GM18873 (cell line): Measurements from ENCODE around the gene GJC1.

ENCODE experiments used
- ATAC-seq: cut with Tn5 transposase; IDR thresholded peaks from one replicate; pipeline ENCODE4 v1.9.1; 2021; ENCODE audit warnings: mild to moderate bottlenecking, moderate library complexity, moderate number of reproducible peaks; ENCODE audit not compliant: unreplicated experiment, low FRiP score

GJC1 gene

DNA sequence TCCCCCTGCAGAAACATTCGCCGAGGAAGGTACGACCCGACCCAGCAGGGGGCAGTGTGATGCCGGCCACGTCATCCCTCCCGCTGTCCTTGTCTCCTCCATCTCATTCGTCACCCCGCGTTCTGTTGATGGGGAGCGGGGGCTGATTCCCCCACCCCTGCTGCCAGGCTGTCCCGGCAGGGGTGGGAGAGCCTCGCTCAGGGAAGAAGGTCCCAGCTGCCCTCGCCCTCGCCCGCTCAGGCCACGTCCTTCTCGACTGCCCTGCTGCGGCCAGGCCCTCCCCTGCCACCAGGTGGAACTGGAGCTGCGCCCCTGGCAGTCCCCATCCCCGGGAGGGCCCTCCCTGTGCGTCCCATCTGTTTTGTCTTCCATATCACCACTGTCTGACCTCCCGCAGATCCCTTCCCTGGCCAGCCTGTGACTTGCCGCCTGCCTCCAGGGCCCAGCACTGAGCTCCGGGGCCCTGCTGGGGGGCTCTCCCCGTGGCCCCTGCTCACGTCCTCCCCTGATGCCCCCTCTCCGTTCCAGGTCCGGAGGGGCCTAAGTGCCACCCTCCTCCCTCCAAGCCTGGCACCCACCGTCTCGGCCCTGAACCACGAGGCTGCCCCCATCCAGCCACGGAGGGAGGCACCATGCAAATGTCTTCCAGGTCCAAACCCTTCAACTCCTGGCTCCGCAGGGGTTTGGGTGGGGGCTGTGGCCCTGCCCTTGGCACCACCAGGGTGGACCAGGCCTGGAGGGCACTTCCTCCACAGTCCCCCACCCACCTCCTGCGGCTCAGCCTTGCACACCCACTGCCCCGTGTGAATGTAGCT is 50.7 kb downstream of the GJC1 start:
- no peak for ATAC-seq

DNA sequence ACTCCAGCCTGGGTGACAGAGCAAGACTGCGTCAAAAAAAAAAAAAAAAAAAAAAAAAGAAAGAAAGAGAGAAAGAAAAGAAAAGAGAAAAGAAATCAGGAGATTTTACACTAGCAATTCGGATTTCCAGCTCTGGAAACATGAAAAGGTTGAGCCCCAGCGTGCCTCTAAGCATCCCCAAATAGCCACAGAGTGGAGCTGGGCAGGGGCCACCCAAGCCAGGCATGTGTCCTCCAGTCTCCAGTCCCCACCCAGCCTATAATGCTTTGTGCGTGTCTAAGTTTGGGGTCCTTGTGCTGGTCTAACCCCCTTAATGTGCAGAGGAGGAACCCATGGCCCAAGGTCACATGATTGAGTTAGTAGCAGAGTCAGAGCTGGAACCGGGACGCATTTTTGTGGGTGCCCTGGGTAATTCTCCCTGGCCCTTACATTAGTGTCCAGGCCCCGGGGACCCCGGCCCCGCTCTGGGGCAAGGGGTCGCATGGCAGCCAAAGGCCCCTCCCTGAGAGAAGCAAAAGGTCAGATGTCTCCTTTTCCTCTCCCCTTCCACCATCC is 51.4 kb downstream of the GJC1 start:
- no peak for ATAC-seq

DNA sequence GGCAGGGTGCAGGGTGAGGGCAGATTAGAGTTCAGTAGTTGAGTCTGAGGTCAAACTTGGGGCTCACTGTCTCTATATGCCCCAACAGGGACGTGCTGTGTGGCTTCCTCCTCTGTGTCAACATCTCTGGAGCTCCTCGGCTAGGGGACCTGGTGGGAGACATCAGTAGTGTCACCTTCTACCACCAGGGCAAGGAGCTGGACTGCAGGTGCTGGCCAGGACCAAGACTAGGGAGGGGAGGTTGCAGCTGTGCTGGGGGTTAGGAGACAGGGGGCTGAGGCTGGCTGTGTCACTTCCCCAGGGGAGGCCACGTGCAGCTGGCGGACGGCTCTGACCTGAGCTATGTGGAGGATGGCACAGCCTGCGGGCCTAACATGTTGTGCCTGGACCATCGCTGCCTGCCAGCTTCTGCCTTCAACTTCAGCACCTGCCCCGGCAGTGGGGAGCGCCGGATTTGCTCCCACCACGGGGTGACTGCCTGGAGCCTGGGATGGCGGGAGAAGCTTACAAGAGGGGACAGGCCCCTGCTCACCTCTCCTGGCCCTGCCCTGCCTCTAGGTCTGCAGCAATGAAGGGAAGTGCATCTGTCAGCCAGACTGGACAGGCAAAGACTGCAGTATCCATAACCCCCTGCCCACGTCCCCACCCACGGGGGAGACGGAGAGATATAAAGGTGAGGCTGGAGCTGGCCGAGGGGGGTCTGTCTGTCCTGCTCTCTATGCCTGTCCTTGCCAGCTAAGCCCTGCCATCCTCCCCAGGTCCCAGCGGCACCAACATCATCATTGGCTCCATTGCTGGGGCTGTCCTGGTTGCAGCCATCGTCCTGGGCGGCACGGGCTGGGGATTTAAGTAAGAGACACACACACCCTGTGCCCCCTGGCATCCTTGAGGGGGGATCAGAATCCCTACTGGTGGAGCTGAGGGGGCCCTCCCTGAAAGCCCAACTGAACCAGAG is 52.4 kb downstream of the GJC1 start:
- no peak for ATAC-seq

DNA sequence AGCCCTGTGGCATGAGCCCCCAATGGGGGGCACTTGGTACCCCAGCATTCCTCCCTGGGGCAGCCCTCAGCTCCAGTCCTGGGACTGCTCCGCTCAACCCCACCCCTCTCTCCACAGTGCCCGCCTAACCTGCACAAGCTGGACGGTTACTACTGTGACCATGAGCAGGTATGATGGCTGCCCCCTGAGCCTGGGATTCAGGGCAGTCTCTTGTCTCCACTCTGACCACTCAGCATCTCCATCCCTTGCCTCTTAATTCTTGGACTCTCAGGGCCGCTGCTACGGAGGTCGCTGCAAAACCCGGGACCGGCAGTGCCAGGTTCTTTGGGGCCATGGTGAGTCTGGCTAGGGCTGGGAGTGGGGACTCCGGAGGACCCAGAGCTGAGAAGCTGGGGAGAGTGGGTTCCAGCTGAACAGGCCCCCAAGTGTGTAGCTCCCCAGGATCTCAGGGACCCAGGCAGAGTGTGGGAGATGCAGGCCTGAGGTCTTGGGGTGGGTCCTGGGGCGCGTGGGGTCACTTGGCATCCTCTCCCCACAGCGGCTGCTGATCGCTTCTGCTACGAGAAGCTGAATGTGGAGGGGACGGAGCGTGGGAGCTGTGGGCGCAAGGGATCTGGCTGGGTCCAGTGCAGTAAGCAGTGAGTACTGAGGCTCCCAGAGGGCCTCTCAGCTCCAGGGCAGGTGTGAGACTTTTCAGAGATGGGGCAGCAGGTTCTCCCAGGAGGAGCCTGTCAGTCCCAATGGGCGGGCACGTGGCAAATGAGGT is 53.3 kb downstream of the GJC1 start:
- no peak for ATAC-seq

DNA sequence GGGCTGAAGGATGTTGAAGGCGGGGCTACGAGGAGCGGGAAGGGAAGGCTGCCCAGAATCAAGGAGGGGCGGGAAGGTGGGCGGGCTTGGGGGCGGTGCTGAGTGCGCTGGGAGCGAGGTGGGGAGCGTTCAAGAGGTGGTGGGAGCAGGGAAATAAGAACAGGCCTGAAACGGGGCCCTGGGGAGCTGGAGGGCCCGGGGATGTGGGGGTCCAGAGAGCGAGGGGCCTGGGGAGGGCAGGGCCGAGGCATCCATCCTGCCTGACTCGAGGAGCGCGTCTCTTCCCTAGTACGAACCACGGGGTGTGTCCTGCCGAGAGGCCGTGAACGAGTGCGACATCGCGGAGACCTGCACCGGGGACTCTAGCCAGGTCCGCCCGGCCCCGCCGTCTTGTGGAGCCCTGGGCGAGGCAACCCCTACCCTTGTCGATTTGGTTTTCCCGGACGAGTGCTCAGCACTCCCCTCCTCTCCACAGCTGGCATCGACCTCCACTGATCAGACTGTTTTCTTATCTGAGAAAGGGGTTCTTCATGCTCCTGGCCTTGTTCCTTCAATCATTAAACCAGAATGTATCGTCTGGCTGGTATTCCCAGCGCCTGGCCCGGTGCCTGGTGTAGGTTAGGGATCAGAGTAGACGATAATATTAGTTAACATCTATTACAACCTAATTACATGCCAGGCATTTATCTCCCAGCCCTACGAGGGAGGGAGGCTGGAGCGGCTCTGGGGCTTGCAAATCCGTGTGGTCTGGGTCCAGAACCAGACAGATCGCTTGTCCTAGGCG is 54.1 kb downstream of the GJC1 start:
- peak; percentile 9 for ATAC-seq

DNA sequence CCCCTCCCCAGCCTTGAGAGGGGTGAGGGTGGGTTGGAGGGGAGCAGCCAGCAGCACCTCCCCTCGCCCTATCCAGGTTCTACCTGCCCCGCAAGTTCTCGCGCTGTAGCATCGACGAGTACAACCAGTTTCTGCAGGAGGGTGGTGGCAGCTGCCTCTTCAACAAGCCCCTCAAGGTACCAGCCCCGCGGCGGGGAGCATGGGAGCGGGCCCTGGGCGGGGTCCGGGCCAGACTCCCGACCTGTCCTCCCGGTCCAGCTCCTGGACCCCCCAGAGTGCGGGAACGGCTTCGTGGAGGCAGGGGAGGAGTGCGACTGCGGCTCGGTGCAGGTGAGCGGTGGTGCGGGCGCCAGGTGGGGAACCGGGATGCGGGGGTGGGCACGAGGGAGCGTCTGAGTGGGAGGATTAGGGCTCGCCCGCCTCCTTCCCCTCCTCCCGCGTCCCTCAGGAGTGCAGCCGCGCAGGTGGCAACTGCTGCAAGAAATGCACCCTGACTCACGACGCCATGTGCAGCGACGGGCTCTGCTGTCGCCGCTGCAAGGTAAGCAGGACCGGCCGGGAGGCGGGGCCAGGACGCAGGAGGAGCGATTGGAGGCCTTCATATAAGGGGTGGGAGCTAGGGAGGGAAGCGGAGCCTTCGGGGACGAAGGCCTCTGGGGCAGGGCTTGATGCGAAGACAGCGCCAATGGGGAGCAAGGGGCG is 54.8 kb downstream of the GJC1 start:
- peak; percentile 65 for ATAC-seq

DNA sequence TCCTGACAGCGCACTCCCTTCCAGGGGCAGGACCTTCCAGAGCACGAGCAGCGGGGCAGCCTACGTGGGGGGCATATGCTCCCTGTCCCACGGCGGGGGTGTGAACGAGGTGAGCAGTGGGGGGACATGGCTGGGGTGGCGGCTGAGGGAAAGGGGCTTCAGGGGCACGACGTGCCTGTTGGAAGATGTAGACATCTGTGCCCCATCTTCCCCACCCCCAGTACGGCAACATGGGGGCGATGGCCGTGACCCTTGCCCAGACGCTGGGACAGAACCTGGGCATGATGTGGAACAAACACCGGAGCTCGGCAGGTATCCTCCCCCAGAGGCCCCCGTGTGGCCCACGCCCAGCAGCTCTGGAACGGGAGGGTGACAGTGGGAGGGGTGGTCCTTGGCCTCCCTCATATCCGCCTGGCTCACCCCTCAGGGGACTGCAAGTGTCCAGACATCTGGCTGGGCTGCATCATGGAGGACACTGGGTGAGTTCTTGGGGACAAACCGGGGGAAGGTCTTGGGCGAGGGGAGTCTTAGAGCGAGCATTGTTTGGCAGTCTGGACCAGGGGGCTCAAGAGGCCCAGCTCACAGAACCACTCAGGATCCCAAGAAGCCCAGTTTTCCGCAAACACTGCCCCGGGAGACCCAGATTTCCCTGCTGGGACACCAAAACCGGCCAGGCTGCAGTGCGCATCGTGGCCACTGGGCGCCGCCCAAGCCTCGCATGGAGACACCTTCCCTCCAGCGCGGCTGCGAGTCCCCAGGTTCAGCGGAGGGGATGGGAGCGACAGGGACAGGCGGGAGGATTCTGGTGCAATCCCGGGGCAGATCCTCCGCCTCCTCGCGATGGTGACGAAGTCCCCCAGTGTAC is 55.6 kb downstream of the GJC1 start:
- ATAC-seq = no peak

DNA sequence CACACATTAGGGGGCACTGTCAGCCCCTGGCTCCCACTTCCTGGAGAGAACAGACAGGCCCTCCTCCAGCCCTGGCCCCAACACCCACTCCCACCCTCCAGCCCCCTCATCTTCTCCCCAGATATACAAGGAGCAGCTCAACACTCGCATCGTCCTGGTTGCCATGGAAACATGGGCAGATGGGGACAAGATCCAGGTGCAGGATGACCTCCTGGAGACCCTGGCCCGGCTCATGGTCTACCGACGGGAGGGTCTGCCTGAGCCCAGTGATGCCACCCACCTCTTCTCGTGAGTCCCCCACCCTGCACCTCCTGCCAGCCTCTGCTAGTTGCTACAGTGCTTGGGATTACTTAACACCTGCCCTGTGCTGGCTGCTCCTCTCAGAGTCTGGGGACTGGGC is 56.9 kb downstream of the GJC1 start:
- ATAC-seq = no peak

DNA sequence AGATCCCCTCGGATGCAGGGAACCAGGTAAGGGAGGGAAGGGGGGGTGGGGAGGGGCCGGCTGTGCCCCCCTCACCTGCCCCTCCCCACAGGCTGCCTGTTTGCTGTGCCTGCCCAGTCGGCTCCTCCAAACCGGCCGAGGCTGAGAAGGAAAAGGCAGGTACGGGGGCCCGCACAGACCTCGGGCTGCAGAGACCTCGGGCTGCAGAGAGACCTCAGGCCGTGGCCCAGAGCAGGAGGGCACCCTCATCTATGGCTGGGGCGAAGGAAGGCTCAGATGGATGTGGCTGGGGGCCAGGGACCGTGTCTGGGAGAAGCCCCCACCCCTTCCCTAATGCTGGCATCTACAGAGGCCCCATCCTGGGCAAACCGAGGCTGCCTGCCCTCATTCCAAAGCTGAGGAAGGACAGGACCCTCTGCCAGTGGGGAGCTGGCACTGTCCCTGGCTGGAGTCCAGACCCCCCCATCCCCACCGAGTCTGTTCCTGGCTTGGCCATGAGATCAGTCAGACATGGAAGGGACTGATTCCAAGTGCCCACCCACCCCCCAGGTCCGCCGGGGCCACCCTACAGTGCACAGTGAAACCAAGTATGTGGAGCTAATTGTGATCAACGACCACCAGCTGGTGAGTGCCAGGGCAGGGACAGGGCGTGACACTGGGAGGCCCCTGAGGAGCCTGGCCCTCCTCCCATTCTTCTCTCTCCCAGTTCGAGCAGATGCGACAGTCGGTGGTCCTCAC is 57.6 kb downstream of the GJC1 start:
- no peak for ATAC-seq

DNA sequence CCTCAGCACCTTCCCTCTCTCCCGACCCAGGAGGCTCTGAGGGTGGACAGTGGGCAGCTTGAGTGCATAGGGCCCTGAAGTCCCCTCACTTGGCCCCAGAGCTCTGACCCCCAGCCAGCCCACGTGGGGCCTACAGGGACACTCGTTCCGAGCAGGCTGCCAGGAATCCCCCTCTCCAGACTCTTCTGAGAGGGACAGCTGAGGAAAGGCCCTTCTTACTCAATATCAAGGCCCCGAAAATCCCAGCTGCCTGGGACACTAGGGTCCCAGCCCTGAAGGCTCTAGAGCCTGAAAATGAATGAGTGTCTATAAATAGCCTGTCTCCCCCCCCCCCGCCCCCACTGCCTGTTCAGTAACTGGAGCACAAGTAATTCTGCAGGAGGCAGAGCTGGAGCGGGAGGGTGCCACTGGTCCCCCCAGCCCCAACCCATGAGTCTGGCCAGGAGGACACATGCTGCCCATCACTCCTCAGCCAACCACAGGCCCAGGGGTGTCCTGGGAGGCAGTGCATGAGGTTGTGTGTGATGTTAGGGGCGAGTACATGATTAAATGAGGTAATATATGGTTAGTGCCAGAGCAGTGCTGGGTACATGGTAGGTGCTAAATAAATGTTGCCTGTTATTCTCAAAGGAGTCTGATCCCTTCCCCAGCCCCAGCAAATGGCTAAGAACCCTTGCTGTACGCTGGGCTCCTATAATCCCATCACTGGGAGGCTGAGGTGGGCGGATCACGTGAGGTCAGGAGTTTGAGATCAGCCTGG is 59.7 kb downstream of the GJC1 start:
- ATAC-seq = no peak

DNA sequence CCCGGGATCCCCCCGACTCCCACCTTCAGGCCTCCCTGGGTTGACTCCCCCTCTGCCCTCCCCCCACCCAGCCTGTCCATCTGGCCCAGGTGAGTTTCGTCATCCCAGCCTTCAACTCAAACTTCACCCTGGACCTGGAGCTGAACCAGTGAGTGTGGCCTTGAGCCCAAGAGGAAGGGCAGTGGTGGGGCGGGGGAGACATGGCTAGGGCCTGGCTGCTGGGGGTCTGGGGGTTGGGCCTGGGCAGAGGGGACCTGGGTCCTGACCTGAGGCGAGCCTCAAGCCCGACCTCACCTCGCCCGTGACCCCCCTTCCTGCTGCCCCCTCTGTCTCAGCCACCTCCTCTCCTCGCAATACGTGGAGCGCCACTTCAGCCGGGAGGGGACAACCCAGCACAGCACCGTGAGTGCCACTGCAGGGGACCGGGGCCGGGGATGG is 60.4 kb downstream of the GJC1 start:
- ATAC-seq = no peak

DNA sequence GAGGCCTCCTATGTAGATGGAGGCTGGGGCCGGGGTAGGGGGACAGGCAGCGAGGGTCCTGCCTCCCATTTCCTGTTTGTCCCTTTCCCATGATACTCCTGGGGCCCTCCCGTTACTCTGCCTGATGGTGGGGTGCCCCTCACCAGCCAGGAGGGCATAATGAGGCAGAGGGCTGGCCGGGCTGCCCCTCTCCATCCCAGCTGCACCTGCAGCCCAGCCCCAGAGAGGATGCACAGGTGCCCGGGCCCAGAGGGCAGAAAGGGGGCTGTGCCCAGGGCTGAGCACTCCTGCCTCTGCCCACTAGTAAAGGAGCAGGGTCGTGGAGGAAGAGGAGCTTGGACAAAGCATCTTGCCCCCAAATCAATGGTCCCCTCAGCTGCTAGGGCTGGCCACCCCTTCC is 60.9 kb downstream of the GJC1 start:
- no peak for ATAC-seq

DNA sequence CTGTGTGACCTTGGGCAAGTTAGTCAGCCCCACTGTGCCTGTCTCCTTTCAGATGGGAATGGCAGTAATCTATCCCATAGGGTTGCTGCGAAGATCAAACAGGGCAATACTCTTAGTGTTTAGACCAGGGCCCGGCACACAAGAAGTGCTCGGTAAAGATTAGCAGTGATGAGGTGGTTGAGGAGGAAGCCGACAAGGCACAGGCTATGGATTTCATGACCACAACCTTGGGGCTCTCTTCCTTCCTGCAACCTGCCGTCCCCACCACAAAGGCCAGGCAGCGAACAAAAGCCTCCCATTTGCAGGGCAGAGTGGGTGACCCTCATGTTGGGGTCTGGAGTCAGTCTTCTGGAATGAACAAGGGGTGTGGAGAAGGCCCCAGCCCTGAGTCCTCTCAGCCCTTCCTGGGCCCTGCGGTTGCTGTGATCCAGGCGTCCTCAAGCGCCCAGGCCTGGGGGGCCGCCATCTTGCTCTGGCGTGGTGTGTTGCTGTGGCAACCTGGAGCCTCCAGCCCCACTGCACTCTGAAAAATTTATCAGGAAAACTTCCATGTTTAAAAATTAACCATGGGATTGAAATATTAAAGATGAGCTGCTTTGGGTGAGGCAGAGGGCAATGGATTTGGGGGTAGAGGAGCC is 61.5 kb downstream of the GJC1 start:
- no peak for ATAC-seq

DNA sequence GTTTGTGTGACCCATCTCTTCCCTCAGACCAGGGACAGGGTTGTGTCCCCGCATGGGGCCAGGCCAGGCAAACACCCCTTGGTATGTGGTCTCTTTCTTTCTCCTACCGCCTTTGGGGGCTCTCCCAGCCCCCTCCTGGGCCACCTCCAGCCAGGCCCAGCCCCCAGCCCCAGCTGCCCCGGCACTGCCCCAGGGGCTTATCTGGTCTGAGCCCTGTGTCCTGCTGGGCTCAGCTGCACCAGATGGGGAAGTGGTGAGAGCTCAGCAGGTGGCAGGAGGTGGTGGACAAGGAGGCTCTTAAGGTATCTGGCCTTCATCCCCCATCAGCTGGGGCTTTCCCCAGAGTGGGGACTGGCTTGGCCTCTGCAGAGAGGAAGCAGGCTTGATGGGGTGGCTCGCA is 62.6 kb downstream of the GJC1 start:
- ATAC-seq = no peak

DNA sequence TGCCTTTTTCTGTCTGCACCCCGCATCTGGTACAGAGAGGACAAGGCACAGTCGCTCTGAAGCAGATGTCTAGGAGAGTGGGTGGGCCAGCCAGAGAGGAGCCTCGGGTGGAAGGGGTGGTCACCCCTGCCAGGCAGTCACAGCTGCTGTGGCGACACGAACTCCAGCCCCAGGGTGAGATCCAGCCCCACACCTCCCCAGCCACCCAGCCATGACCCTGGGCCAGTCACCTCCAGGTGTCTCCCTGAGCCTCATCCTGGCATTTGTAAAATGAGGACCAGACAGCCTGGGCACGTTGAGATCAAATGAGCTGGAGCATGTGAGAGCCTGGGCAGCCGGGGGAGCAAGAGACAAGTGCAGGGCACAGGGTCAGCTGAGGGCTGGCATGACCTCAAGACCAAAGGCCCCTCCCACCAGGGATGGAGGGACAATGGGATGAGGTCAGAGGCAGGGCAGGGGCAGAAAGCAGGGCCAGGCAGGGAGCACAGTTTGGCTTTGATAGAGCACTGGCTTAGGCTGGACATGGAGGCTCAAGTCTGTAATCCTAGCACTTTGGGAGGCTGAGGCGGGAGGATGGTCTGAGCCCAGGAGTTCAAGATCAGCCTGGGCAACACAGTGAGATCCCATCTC is 63.6 kb downstream of the GJC1 start:
- ATAC-seq = no peak

DNA sequence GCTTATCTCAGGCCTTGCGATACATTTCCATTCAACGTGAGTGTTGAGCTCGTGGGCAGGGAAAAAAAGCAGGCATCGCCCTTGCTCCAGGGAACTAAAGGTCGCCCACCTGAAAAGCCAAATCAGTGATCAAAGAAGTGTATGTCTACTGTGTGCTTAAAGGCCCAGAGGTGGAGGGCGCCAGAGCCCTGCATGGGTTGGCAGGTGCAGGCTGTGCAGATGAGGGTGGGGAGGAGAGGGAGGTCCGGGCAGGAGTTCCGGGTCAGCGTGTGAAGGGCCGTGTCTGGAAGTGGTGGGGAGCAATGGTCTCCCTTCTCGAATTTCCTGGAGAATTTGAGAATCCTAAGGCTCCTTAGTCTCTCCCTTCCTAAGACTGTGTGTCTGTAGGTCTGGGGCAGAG is 64.1 kb downstream of the GJC1 start:
- ATAC-seq = no peak
